Lung (tissue), 12 donors: ENCODE measurements around the gene KRT34. TPM values are rescaled to one million over a fixed set of nuclear protein-coding genes. Genes with fewer than 3 reads are reported as not detected.

ENCODE experiments used
- ATAC-seq: fragments of 200-7000 bp; cut with Tn5 transposase; one replicate; pipeline ENCODE4 v1.9.1; 2020; ENCODE audit warnings: moderate number of reproducible peaks; ENCODE audit not compliant: insufficient read depth, low FRiP score
- DNase-seq, 3 donors: peaks; one replicate each; pipeline ENCODE4 v3.0.0-alpha.2; 2013 to 2017
- H3K27ac ChIP-seq, 2 donors: one replicate each; pipeline ENCODE4 v1.5.1; 2013; ENCODE audit warnings: mild to moderate bottlenecking in 2 of 2, moderate library complexity in 2 of 2, control low read depth in 1 of 2, inconsistent platforms in 1 of 2, low read depth in 1 of 2, low read length in 1 of 2
- H3K27me3 ChIP-seq, 3 donors: one replicate each; pipeline ENCODE4 v1.5.1; 2013; ENCODE audit warnings: low read length in 2 of 3; ENCODE audit not compliant: control insufficient read depth in 3 of 3, insufficient read depth in 3 of 3
- H3K36me3 ChIP-seq, 4 donors: one replicate each; pipeline ENCODE4 v1.5.1; 2013; ENCODE audit warnings: low read length in 4 of 4, mild to moderate bottlenecking in 1 of 4, moderate library complexity in 1 of 4; ENCODE audit not compliant: control insufficient read depth in 4 of 4, insufficient read depth in 4 of 4
- H3K4me1 ChIP-seq, 5 donors: one replicate each; pipeline ENCODE4 v1.5.1; 2013; ENCODE audit warnings: low read length in 5 of 5, mild to moderate bottlenecking in 2 of 5, moderate library complexity in 1 of 5; ENCODE audit not compliant: control insufficient read depth in 5 of 5, insufficient read depth in 5 of 5
- H3K4me3 ChIP-seq: one replicate; pipeline ENCODE4 v1.5.1; 2013; ENCODE audit warnings: mild to moderate bottlenecking, control low read depth, moderate library complexity
- H3K9ac ChIP-seq, 2 donors: one replicate each; pipeline ENCODE4 v1.5.1; 2013; ENCODE audit warnings: low read length in 2 of 2, control low read depth in 1 of 2; ENCODE audit not compliant: insufficient read depth in 1 of 2
- H3K9me3 ChIP-seq, 4 donors: one replicate each; pipeline ENCODE4 v1.5.1; 2013; ENCODE audit warnings: low read length in 3 of 4, mild to moderate bottlenecking in 1 of 4, moderate library complexity in 1 of 4; ENCODE audit not compliant: control insufficient read depth in 4 of 4, insufficient read depth in 3 of 4
- WGBS, 2 donors: extraction: QIAGEN DNeasy Blood & Tissue Kit; methylation state at CpG; one replicate each; pipeline ENCODE4 v1.1.7; 2013; 5-methylcytosine and 5-hydroxymethylcytosine counted together
- polyA plus RNA-seq, 2 donors: library from polyadenylated mRNA; stranded (reverse); fragments of 200-250 nt; gene quantifications; one replicate each; pipeline ENCODE4 v1.2.1, GENCODE V29; 2013
- total RNA-seq, 2 donors: library from RNA; depleted of rRNA in 1 of 2; stranded (reverse); fragments of >200 nt in 1 of 2; gene quantifications; one replicate each; pipeline ENCODE4 v1.2.1, GENCODE V29; 2014 to 2021
- TF ChIP-seq, protein P1 (sequence below): IDR thresholded peaks from 2 replicates; pipeline ENCODE4 v1.5.1; 2012; ENCODE audit warnings: mild to moderate bottlenecking; ENCODE audit errors: control extremely low read depth, extremely low read depth
- donor health status: control.
- donor health status: control.
- donor health status: Bipolar disorder and iron deficiency.
- donor health status: healthy.
- donor health status: DM: yes; HTN: yes; CAD: no.

Gene KRT34
- total and polyA plus RNA-seq, 4 donors = not detected

DNA sequence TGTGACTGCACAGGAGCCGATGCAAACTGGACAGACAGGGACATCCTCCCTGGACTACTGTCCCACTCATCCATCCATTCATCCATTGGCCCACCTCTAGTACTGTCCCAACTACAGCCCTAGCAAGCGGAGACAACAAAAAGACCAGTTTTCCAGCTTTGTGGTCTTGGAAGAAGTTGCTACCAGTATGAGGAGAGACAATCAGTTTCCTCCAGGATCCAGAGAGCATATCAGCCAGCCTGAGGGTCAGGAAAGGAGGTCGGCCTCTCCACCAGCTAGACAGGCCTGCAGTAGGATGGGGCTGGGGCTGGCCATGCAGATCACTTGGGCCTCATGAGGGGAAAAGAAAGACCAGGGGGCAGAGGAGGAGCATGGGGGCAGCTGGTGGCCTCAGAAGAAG lies 48.3 kb downstream of the KRT34 start:
- no peak overlapping the region for H3K27ac ChIP-seq
- no peaks in the 10 kb centered on the region for H3K27me3 ChIP-seq
- DNase-seq (no peak), ATAC-seq (no peak)
- no peak overlapping the region for H3K4me3 ChIP-seq
- TF ChIP-seq, protein P1, sequence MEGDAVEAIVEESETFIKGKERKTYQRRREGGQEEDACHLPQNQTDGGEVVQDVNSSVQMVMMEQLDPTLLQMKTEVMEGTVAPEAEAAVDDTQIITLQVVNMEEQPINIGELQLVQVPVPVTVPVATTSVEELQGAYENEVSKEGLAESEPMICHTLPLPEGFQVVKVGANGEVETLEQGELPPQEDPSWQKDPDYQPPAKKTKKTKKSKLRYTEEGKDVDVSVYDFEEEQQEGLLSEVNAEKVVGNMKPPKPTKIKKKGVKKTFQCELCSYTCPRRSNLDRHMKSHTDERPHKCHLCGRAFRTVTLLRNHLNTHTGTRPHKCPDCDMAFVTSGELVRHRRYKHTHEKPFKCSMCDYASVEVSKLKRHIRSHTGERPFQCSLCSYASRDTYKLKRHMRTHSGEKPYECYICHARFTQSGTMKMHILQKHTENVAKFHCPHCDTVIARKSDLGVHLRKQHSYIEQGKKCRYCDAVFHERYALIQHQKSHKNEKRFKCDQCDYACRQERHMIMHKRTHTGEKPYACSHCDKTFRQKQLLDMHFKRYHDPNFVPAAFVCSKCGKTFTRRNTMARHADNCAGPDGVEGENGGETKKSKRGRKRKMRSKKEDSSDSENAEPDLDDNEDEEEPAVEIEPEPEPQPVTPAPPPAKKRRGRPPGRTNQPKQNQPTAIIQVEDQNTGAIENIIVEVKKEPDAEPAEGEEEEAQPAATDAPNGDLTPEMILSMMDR = no peak
- no peaks in the 10 kb centered on the region for H3K36me3 ChIP-seq
- no peak overlapping the region for H3K9ac ChIP-seq
- peaks cover 0 to 2% (median 0%) of the 10 kb centered on the region in 4 donors for H3K9me3 ChIP-seq
- 91 to 93% methylated on average over 3 of the region's 3 CpGs for WGBS, 2 donors
- H3K4me1 ChIP-seq = peaks cover 0 to 14% (median 0%) of the 10 kb centered on the region in 5 donors

DNA sequence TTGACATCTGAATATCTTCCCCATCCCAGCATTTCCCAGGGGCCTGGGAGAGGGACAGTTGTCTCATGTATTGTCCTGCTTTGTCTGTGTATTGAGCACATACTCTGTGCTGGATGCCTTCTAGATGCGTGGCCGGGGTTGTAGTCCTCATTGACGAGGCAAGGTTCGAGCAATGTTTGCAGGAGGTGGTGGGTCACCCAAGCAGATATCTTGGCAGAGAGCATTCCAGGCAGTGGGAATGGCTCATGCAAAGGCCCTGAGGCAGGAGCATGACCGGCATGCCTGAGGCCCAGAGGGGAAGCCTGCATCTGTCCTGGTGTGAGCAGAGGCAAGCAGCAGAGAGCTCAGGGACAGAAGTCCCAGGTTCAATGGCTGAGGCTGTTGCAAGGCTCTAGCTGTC lies 49.0 kb downstream of the KRT34 start:
- 97% methylated on average over 5 of the region's 5 CpGs for WGBS, 2 donors
- TF ChIP-seq, protein P1 = no peak
- no peak overlapping the region for H3K4me3 ChIP-seq
- no peaks in the 10 kb centered on the region for H3K27me3 ChIP-seq
- no peak overlapping the region for H3K27ac ChIP-seq
- H3K9ac ChIP-seq = no peak overlapping the region
- H3K4me1 ChIP-seq = peaks cover 0 to 17% (median 0%) of the 10 kb centered on the region in 5 donors
- peaks cover 0 to 2% (median 0%) of the 10 kb centered on the region in 4 donors for H3K9me3 ChIP-seq
- H3K36me3 ChIP-seq = no peaks in the 10 kb centered on the region
- ATAC-seq (no peak), DNase-seq (no peak)

- TF ChIP-seq, protein P1 = no peak
These were observed 49.9 kb downstream of the KRT34 start for GRCh38 chr17:41332239-41332638.

GRCh38 chr17:41331606-41332005 lies 50.5 kb downstream of the KRT34 start:
- WGBS, 2 donors = 75 to 88% methylated on average over 7 of the region's 7 CpGs
- no peak overlapping the region for H3K4me3 ChIP-seq
- no peak overlapping the region for H3K9ac ChIP-seq
- no peak overlapping the region for H3K27ac ChIP-seq
- TF ChIP-seq, protein P1 = no peak
- H3K36me3 ChIP-seq = no peaks in the 10 kb centered on the region
- DNase-seq (no peak), ATAC-seq (no peak)
- no peaks in the 10 kb centered on the region for H3K27me3 ChIP-seq
- H3K9me3 ChIP-seq = peaks cover 0 to 2% (median 0%) of the 10 kb centered on the region in 4 donors
- peaks cover 0 to 17% (median 0%) of the 10 kb centered on the region in 5 donors for H3K4me1 ChIP-seq

More at GRCh38 chr17:41332239-41332638, 49.9 kb downstream of the KRT34 start:
- H3K9ac ChIP-seq = no peak overlapping the region
- no peak overlapping the region for H3K4me3 ChIP-seq
- WGBS, 2 donors = 74 to 82% methylated on average over 2 of the region's 2 CpGs
- H3K27ac ChIP-seq = no peak overlapping the region
- ATAC-seq = no peak
- H3K4me1 ChIP-seq = peaks cover 0 to 17% (median 0%) of the 10 kb centered on the region in 5 donors
- no peak for DNase-seq
- no peaks in the 10 kb centered on the region for H3K36me3 ChIP-seq
- H3K9me3 ChIP-seq = peaks cover 0 to 2% (median 0%) of the 10 kb centered on the region in 4 donors
- no peaks in the 10 kb centered on the region for H3K27me3 ChIP-seq
